Gastrocnemius medialis (tissue), 4 donors: ENCODE results near the gene TNS1. TPM values are rescaled to one million over a fixed set of nuclear protein-coding genes. Genes with fewer than 3 reads are reported as not detected.

ENCODE experiments used
- ATAC-seq, 2 donors: fragments of 150-250 bp; one replicate each; pipeline ENCODE4 v1.9.1; 2016
- DNase-seq, 2 donors: peaks; one replicate each; pipeline ENCODE4 v3.0.0-alpha.2; 2019
- H3K27ac ChIP-seq, 4 donors: fragments of 200-600 bp; sonication (generic); 1 replicate in 1 of 4; 2 replicates in 3 of 4; pipeline ENCODE4 v1.5.1; 2016 to 2018; ENCODE audit warnings: mild to moderate bottlenecking in 2 of 4, moderate library complexity in 1 of 4
- H3K27me3 ChIP-seq, 3 donors: fragments of 200-600 bp; sonication (generic) in 2 of 3; 1 replicate in 1 of 3; 2 replicates in 2 of 3; pipeline versions ENCODE4 v1.5.1 to v1.6.0; 2016 to 2019; ENCODE audit warnings: mild to moderate bottlenecking in 1 of 3, moderate library complexity in 1 of 3
- H3K36me3 ChIP-seq, 2 donors: fragments of 200-600 bp; sonication (generic) in 1 of 2; one replicate each; pipeline ENCODE4 v1.5.1; 2017 to 2018
- H3K4me1 ChIP-seq, 2 donors: fragments of 200-600 bp; sonication (generic) in 1 of 2; one replicate each; pipeline ENCODE4 v1.5.1; 2016 to 2017; ENCODE audit warnings: mild to moderate bottlenecking in 2 of 2
- H3K4me3 ChIP-seq, 4 donors: fragments of 200-600 bp; sonication (generic) in 3 of 4; 1 replicate in 1 of 4; 2 replicates in 3 of 4; pipeline ENCODE4 v1.5.1; 2016 to 2019; ENCODE audit warnings: mild to moderate bottlenecking in 2 of 4
- H3K9me3 ChIP-seq, 3 donors: fragments of 200-600 bp; sonication (generic) in 2 of 3; 1 replicate in 1 of 3; 2 replicates in 2 of 3; pipeline ENCODE4 v1.5.1; 2016 to 2019
- CTCF ChIP-seq, 5 experiments: fragments of 450-650 bp in 3 of 5; fragments of 200-600 bp in 2 of 5; sonication (generic) in 2 of 5; IDR thresholded peaks in 4 of 5; conservative IDR thresholded peaks in 1 of 5; 1 replicate in 4 of 5; 2 replicates in 1 of 5; pipeline ENCODE4 v1.5.1; 2016 to 2019; ENCODE audit warnings: antibody characterized with exemption in 5 of 5, mild to moderate bottlenecking in 3 of 5, moderate library complexity in 3 of 5
- POLR2A ChIP-seq, 2 donors: fragments of 450-650 bp; IDR thresholded peaks; one replicate each; pipeline ENCODE4 v1.6.1; 2017; ENCODE audit warnings: antibody characterized with exemption in 2 of 2, mild to moderate bottlenecking in 2 of 2, moderate library complexity in 2 of 2
- in situ Hi-C, 4 donors: fragments of 200-750 bp; cut with MboI; loops; one replicate each; pipeline versions ENCODE4 v1.15.0 to v1.8.0; 2017; ENCODE audit warnings: low sequenced_read_pairs in 4 of 4
- intact Hi-C: fragments of 100-400 bp; cut with DNase I; formaldehyde crosslinking; loops from one replicate; pipeline ENCODE4 v1.15.1; 2023; ENCODE audit warnings: low total_unique reads
- total RNA-seq, 4 donors: library from RNA; depleted of rRNA; stranded (reverse); fragments of >200 nt; gene quantifications; one replicate each; pipeline versions ENCODE4 v1.1.0 to v1.2.3, GENCODE V29; 2016

The TNS1 gene
- total RNA-seq, 4 donors from 2014 or later, result 407 to 670 (median 484) TPM

GRCh38 chr2:217932803-217933616 lies 69.8 kb downstream of the TNS1 start:
- in situ Hi-C loops (no loop called here), intact Hi-C loops (no loop called here)
- no peaks in the 10 kb centered on the region for H3K36me3 ChIP-seq
- no peaks in the 10 kb centered on the region for H3K27me3 ChIP-seq
- ATAC-seq (no peak), DNase-seq (no peak)
- peak in 1 of 5 experiments; percentile 10 for TF ChIP-seq CTCF (IDR thresholded peaks at IDR 0.05 in 4 of 5, conservative IDR thresholded peaks at IDR 0.05 in 1 of 5)
- TF ChIP-seq POLR2A (IDR thresholded peaks at IDR 0.05), result peak in 1 of 2 donors; percentile 30
- H3K9me3 ChIP-seq, result no peaks in the 10 kb centered on the region
- H3K4me1 ChIP-seq, result peaks cover 81 to 90% of the 10 kb centered on the region in 2 donors
- H3K27ac ChIP-seq, result peak overlapping the region; percentile 87 to 94 (median 89)
- peak overlapping the region in 3 of 4 donors; percentile 17 to 60 (median 35) for H3K4me3 ChIP-seq

- no peaks in the 10 kb centered on the region for H3K36me3 ChIP-seq
- TF ChIP-seq POLR2A (IDR thresholded peaks at IDR 0.05) (no peak), CTCF (IDR thresholded peaks at IDR 0.05 in 4 of 5, conservative IDR thresholded peaks at IDR 0.05 in 1 of 5) (no peak)
- no peak for ATAC-seq
- no peak overlapping the region for H3K4me3 ChIP-seq
- DNase-seq, result no peak
- intact Hi-C loops, result no loop called here
- H3K27me3 ChIP-seq, result no peaks in the 10 kb centered on the region
- peaks cover 83 to 91% of the 10 kb centered on the region in 2 donors for H3K4me1 ChIP-seq
- in situ Hi-C loops, result no loop called here
- H3K9me3 ChIP-seq, result no peaks in the 10 kb centered on the region
- peak overlapping the region; percentile 87 to 94 (median 89) for H3K27ac ChIP-seq
These were observed 70.8 kb downstream of the TNS1 start for GRCh38 chr2:217931846-217932560.

- Histone ChIP-seq H3K9me3 (no peaks in the 10 kb centered on the region), H3K36me3 (no peaks in the 10 kb centered on the region), H3K4me1 (peaks cover 81 to 93% of the 10 kb centered on the region in 2 donors), H3K4me3 (no peak overlapping the region), H3K27ac (peak overlapping the region; percentile 87 to 94 (median 89)), H3K27me3 (no peaks in the 10 kb centered on the region)
- no peak for ATAC-seq
- in situ Hi-C loops, result no loop called here
- no peak for TF ChIP-seq CTCF (IDR thresholded peaks at IDR 0.05 in 4 of 5, conservative IDR thresholded peaks at IDR 0.05 in 1 of 5)
- TF ChIP-seq POLR2A (IDR thresholded peaks at IDR 0.05), result no peak
- intact Hi-C loops, result no loop called here
- no peak for DNase-seq
These were observed 71.8 kb downstream of the TNS1 start for GRCh38 chr2:217930761-217931563.

- Histone ChIP-seq H3K4me1 (peaks cover 71 to 94% of the 10 kb centered on the region in 2 donors), H3K4me3 (peak overlapping the region in 2 of 4 donors; percentile 0 to 8), H3K27ac (peak overlapping the region; percentile 87 to 94 (median 89)), H3K36me3 (no peaks in the 10 kb centered on the region), H3K9me3 (no peaks in the 10 kb centered on the region), H3K27me3 (no peaks in the 10 kb centered on the region)
- intact Hi-C loops, result no loop called here
- in situ Hi-C loops, result no loop called here
- DNase-seq (peak in 1 of 2 donors; percentile 65), ATAC-seq (peak; percentile 25 to 37)
- TF ChIP-seq POLR2A (IDR thresholded peaks at IDR 0.05) (no peak), CTCF (IDR thresholded peaks at IDR 0.05 in 4 of 5, conservative IDR thresholded peaks at IDR 0.05 in 1 of 5) (no peak)
These were observed 72.8 kb downstream of the TNS1 start for GRCh38 chr2:217929757-217930707.
